DMS114 treated with DMSO at 0.1 percent for 48 hours (cell line): Measurements from ENCODE around the gene STAT4.

Experiments used
- DNase-seq: peaks from one replicate; lab custom pipeline; 2025; ENCODE audit not compliant: unreplicated experiment; lab: John Stamatoyannopoulos, UW

Gene STAT4

GRCh38 chr2:191103774-191104173 is 47.0 kb downstream of the STAT4 start:
- DNase-seq: no peak

DNA sequence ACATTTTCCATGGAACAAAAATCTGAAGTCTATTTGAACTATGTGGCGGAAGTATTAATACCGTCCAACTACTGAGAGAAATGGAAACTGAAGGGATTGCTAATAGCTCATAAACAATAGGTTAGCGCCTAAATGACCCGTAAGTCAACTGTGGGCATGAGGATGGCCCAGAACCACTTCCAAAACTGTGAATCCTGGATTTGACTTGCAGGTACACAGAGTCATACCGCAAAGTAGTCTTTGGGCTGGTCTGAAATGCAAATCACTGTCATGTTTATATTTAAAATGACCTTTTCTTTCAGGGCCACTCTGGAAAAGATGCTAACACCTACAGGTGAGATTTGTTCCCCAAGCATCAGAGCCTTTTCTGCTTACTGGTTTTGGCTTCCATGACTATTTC is 50.6 kb downstream of the STAT4 start:
- no peak for DNase-seq

GRCh38 chr2:191087311-191087710 is 63.5 kb downstream of the STAT4 start:
- DNase-seq: no peak

GRCh38 chr2:191086706-191087105 is 64.1 kb downstream of the STAT4 start:
- no peak for DNase-seq

GRCh38 chr2:191083540-191083939 is 67.3 kb downstream of the STAT4 start:
- DNase-seq: no peak

GRCh38 chr2:191082321-191082720 is 68.5 kb downstream of the STAT4 start:
- DNase-seq: no peak

GRCh38 chr2:191081411-191082155 is 69.2 kb downstream of the STAT4 start:
- no peak for DNase-seq

DNA sequence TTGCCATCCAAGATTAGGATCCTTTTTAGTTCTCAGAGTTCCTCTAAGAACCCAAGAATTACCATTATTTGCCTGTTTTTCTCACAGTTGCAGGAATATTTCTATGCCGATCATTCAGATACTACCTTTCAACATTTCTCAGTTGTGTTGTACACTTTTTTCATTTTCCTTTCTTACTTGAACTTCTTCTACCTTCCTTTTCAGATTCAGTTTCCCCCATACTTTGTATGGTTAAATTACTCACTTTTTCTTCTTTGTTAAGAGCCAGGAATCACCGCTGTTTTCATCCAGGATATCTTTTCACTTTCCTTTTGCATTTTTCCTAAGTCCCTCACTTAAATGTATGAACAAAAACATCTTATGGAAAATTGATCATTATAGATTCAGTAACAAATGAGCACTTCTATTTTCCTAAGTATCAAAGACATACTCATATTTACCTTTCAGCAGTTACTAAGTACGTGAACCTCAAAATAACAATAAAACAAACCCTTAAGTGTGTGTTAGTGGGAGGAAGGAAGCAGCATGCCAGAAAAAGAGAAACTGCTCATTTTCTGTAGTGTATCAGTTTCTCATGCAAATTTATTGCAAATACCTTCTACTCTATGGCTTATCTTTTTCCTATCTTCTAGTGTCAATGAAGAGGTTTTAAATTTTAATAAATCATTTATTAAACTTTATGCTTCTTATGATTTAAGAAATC is 72.5 kb downstream of the STAT4 start:
- DNase-seq: no peak

- DNase-seq: no peak
Observed at GRCh38 chr2:191070276-191070675, 80.5 kb downstream of the STAT4 start.

GRCh38 chr2:191069606-191070005 is 81.2 kb downstream of the STAT4 start:
- no peak for DNase-seq

DNA sequence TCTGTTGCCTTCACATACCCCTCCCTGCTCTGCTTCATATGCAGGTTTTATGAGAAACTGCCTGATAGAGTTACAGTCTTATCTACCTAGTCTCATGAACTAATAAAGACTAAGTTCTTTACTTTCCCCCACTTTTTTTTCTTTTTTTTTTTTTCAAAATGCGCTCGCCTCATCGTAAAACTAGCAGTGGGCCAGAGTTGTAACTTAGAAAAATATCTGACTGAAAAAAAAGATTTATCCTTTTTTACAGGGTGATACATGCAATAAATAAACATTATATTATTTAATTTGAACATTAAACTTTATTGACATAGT is 83.9 kb downstream of the STAT4 start:
- DNase-seq: no peak

- no peak for DNase-seq
Observed at GRCh38 chr2:191066197-191066918, 84.4 kb downstream of the STAT4 start.

DNA sequence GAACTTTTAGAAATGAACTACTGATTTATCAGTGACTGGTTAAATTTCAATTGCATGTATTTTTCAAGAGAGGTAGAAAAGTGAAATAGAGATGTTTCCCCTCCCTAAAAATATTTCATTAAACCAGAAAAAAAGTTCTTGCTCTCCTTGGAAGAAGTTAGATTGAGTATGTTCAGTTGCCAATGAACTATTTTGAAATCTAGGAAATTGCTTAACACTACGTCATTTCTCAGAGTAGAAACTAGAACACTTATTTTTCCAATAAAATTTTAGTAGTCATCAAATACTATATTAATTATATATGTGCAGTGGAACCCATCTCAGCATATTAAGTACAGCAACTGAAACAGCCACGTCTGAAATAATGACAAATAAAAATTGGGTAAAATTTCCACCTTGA is 85.0 kb downstream of the STAT4 start:
- no peak for DNase-seq

GRCh38 chr2:191064590-191064989 is 86.2 kb downstream of the STAT4 start:
- DNase-seq: no peak

DNA sequence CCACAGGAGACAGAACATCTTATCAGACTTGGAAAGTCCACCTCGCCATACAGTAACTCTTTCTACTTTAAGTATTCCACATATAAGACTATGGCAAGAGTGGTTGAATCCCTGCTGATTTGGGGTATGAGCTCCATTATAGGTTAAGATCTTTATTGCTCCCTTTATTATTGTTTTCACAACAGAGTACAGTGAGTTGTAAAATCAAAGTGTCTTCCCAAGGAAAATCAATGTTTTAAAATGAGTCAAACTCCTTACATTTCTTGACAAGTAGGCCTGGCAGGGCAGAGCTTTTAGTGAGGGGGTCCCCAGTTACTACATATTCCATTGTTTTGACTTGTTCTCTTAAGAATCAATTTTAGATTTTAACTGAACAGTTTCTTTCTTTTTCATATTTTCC is 87.2 kb downstream of the STAT4 start:
- no peak for DNase-seq

GRCh38 chr2:191061381-191061980 is 89.3 kb downstream of the STAT4 start:
- no peak for DNase-seq

GRCh38 chr2:191059308-191059707 is 91.5 kb downstream of the STAT4 start:
- DNase-seq: no peak

GRCh38 chr2:191056228-191056627 is 94.6 kb downstream of the STAT4 start:
- no peak for DNase-seq

DNA sequence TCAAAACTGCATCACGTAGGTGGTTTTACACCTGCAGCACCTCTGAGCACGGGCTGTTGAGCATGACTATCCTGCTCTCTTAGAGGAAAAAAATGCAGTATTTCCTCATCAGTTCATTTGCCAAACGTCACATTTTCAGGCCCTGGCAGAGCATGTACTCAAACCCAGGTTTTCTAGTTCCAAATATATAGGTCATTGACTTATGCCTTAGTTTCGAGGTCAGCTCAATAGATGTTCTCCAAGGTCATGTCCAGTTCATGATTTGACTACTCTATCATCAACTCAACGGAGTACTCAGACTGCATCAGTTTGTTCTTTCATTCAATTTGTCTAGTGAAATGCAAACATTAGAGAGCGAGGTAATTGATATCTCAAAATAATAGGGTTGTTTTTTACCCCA is 97.5 kb downstream of the STAT4 start:
- no peak for DNase-seq

DNA sequence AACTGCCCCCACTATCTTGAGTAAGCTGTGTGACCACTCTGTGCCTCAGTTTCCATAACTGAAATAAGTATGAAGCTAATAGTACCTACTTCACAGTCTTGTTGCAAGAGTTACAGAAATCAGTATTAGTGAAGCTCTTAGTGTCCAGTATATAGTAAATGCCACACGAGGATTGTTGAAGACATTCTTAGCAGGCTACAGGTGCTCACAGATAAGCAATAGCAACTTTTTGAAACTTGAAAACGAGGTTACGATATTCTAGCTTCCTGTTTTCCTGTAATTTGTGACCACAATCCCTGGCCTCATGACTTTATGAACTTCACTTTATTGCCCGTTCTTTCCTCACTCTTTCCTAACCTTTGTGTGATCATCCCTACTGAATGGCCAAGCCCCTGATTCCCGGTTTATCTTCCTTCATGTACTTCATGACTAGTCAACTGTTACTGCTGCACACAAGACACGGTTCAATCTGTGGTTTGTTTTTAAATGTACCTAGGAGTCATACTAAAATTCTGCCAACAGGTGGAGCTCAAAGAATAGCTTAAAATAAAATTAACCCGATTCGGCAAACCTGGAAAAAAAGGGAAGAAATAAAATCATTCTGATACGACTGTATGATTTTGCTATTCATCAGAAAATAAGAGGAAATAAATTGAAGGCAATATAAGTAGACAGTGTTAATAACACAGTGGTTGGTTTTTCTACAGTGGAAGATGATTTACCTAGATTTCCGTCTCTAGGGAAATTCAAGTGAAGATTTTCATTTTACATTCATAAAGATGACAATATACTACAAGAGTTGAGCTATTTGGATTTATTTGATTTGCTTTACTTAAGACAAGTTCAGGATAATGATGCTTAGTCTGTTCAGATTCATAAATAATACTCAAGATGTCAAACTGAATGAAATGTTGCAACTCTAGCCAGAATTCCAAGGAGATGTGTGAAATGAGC is 98.7 kb downstream of the STAT4 start:
- peak; percentile 54 for DNase-seq

DNA sequence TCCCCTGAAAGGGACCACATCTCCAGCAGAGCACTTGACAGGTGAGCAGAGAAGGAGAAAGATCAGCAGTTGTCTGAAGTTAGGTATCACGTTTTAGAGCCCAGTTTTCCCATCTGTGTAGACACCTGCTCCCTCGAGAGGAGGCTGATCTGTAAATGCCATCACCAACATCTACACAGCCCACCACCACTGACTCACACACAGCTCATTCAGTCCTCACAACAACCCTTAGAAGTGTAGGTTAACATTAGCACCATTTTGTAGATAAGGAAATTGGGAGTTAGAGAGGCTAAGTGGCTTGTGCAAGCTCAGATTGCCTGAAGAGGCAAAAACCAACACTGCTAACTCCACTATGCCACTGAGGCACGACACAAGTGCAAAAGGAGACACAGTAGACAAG is 99.6 kb downstream of the STAT4 start:
- DNase-seq: no peak
